Liver (tissue), 9 donors: ENCODE results near the gene CDC42. TPM values are rescaled to one million over a fixed set of nuclear protein-coding genes. Genes with fewer than 3 reads are reported as not detected.

Source experiments
- DNase-seq: peaks from one replicate; pipeline ENCODE4 v3.0.0-alpha.2; 2017; ENCODE audit warnings: low spot score
- H3K27ac ChIP-seq, 2 donors: one replicate each; pipeline ENCODE4 v1.7.0; 2013; ENCODE audit warnings: inconsistent platforms in 2 of 2, low read length in 2 of 2, control low read depth in 1 of 2, low read depth in 1 of 2, mild to moderate bottlenecking in 1 of 2
- H3K27me3 ChIP-seq, 4 donors: one replicate each; pipeline versions ENCODE4 v1.6.1 to v1.7.0; 2013; ENCODE audit warnings: low read length in 3 of 4, inconsistent platforms in 1 of 4, mild to moderate bottlenecking in 1 of 4, moderate library complexity in 1 of 4; ENCODE audit not compliant: control insufficient read depth in 4 of 4, insufficient read depth in 4 of 4
- H3K36me3 ChIP-seq, 4 donors: one replicate each; pipeline versions ENCODE4 v1.6.1 to v1.7.0; 2013; ENCODE audit warnings: low read length in 3 of 4, mild to moderate bottlenecking in 3 of 4, low read depth in 1 of 4, moderate library complexity in 1 of 4; ENCODE audit not compliant: control insufficient read depth in 4 of 4, insufficient read depth in 3 of 4
- H3K4me1 ChIP-seq, 4 donors: one replicate each; pipeline versions ENCODE4 v1.6.1 to v1.7.0; 2013; ENCODE audit warnings: low read length in 3 of 4, mild to moderate bottlenecking in 3 of 4, moderate library complexity in 1 of 4; ENCODE audit not compliant: control insufficient read depth in 4 of 4, insufficient read depth in 4 of 4
- H3K4me3 ChIP-seq, 3 donors: one replicate each; pipeline versions ENCODE4 v1.6.1 to v1.7.0; 2013; ENCODE audit warnings: low read length in 3 of 3, control low read depth in 1 of 3, low read depth in 1 of 3, mild to moderate bottlenecking in 1 of 3
- H3K9ac ChIP-seq, 2 donors: one replicate each; pipeline ENCODE4 v1.7.0; 2013; ENCODE audit warnings: low read length in 2 of 2, mild to moderate bottlenecking in 2 of 2, moderate library complexity in 2 of 2, control low read depth in 1 of 2, low read depth in 1 of 2
- H3K9me3 ChIP-seq, 4 donors: one replicate each; pipeline versions ENCODE4 v1.6.1 to v1.7.0; 2013; ENCODE audit warnings: low read length in 3 of 4; ENCODE audit not compliant: control insufficient read depth in 4 of 4
- ATF3 ChIP-seq: IDR thresholded peaks from 2 replicates; pipeline ENCODE4 v1.6.1; 2016; ENCODE audit warnings: antibody characterized with exemption
- CTCF ChIP-seq: fragments of 150-350 bp; IDR thresholded peaks from 2 replicates; pipeline ENCODE4 v1.5.1; 2017; ENCODE audit warnings: improper control_type of control experiment, low read depth, low read length; ENCODE audit not compliant: missing input control
- EGR1 ChIP-seq, 2 donors: IDR thresholded peaks; 2 replicates each; pipeline ENCODE4 v1.6.1; 2016 to 2018; ENCODE audit warnings: antibody characterized with exemption in 2 of 2, low read depth in 2 of 2
- FOXA1 ChIP-seq: IDR thresholded peaks from 2 replicates; pipeline ENCODE4 v1.6.1; 2016; ENCODE audit warnings: antibody characterized with exemption
- FOXA2 ChIP-seq: IDR thresholded peaks from 2 replicates; pipeline ENCODE4 v1.6.1; 2016; ENCODE audit warnings: antibody characterized with exemption
- GABPA ChIP-seq, 2 donors: IDR thresholded peaks in 1 of 2; conservative IDR thresholded peaks in 1 of 2; 2 replicates each; pipeline ENCODE4 v1.6.1; 2016; ENCODE audit warnings: antibody characterized with exemption in 2 of 2, mild to moderate bottlenecking in 1 of 2, moderate library complexity in 1 of 2
- HNF4A ChIP-seq, 2 donors: conservative IDR thresholded peaks; 2 replicates each; pipeline ENCODE4 v1.6.1; 2016; ENCODE audit warnings: antibody characterized with exemption in 2 of 2, mild to moderate bottlenecking in 2 of 2
- HNF4G ChIP-seq: IDR thresholded peaks from 2 replicates; pipeline ENCODE4 v1.6.1; 2016; ENCODE audit warnings: antibody characterized with exemption
- JUND ChIP-seq, 2 donors: IDR thresholded peaks; 2 replicates each; pipeline ENCODE4 v1.6.1; 2016; ENCODE audit warnings: antibody characterized with exemption in 2 of 2
- MAX ChIP-seq: IDR thresholded peaks from 2 replicates; pipeline ENCODE4 v1.6.1; 2016; ENCODE audit warnings: antibody characterized with exemption
- NR2F2 ChIP-seq: IDR thresholded peaks from 2 replicates; pipeline ENCODE4 v1.6.1; 2016; ENCODE audit warnings: antibody characterized with exemption
- RAD21 ChIP-seq, 2 donors: IDR thresholded peaks; 2 replicates each; pipeline ENCODE4 v1.6.1; 2016; ENCODE audit warnings: antibody characterized with exemption in 2 of 2, mild to moderate bottlenecking in 2 of 2
- RXRA ChIP-seq, 2 donors: IDR thresholded peaks; 2 replicates each; pipeline ENCODE4 v1.6.1; 2017 to 2018; ENCODE audit warnings: antibody characterized with exemption in 2 of 2, mild to moderate bottlenecking in 1 of 2
- SP1 ChIP-seq: IDR thresholded peaks from 2 replicates; pipeline ENCODE4 v1.6.1; 2018; ENCODE audit warnings: antibody characterized with exemption, mild to moderate bottlenecking
- TAF1 ChIP-seq: conservative IDR thresholded peaks from 2 replicates; pipeline ENCODE4 v1.6.1; 2016; ENCODE audit warnings: antibody characterized with exemption, mild to moderate bottlenecking
- YY1 ChIP-seq: IDR thresholded peaks from 2 replicates; pipeline ENCODE4 v1.6.1; 2016; ENCODE audit warnings: antibody characterized with exemption, mild to moderate bottlenecking
- ZBTB33 ChIP-seq: IDR thresholded peaks from 2 replicates; pipeline ENCODE4 v1.6.1; 2016; ENCODE audit warnings: antibody characterized with exemption
- WGBS: extraction: QIAGEN DNeasy Blood & Tissue Kit; methylation state at CpG from one replicate; pipeline ENCODE4 v1.1.7; 2013; 5-methylcytosine and 5-hydroxymethylcytosine counted together
- polyA plus RNA-seq, 2 donors: library from polyadenylated mRNA; stranded (reverse) in 1 of 2; unstranded in 1 of 2; fragments of 200-250 nt in 1 of 2; fragments of >200 nt in 1 of 2; fragmentation: Nextera tagmentation in 1 of 2; extraction: Ambion mirVana in 1 of 2; gene quantifications; one replicate each; pipeline versions ENCODE4 v1.2.1 to v1.2.3, GENCODE V29; 2013 to 2015
- total RNA-seq, 2 donors: library from RNA; depleted of rRNA; stranded (reverse); fragments of >200 nt; gene quantifications; one replicate each; pipeline ENCODE4 v1.2.3, GENCODE V29; 2014
- donor health status: healthy.
- donor health status: healthy.
- donor health status: healthy.
- donor health status: healthy.
- donor health status: healthy.

The CDC42 gene
- total and polyA plus RNA-seq, 4 donors: 40.3 to 140 (median 69.0) TPM

- DNase-seq: no peak
- Histone ChIP-seq H3K4me1 (peaks cover 1 to 6% (median 3%) of the 10 kb centered on the region in 4 donors), H3K9ac (no peak overlapping the region), H3K27me3 (peaks cover 0 to 9% (median 3%) of the 10 kb centered on the region in 4 donors), H3K9me3 (no peaks in the 10 kb centered on the region), H3K27ac (no peak overlapping the region), H3K36me3 (no peaks in the 10 kb centered on the region), H3K4me3 (no peak overlapping the region)
- 64% methylated on average over 16 of the region's 16 CpGs for WGBS
- TF ChIP-seq RXRA (IDR thresholded peaks at IDR 0.05) (no peak), NR2F2 (peak; percentile 51)
Observed at GRCh38 chr1:22137004-22137720, 84.7 kb downstream of the CDC42 start.

GRCh38 chr1:22139066-22139594 is 86.6 kb downstream of the CDC42 start:
- WGBS: 82% methylated on average over 15 of the region's 15 CpGs
- TF ChIP-seq TAF1: no peak
- TF ChIP-seq FOXA1: no peak
- TF ChIP-seq CTCF: no peak
- TF ChIP-seq ZBTB33: no peak
- no peak overlapping the region for H3K4me3 ChIP-seq
- DNase-seq: no peak
- no peak overlapping the region for H3K9ac ChIP-seq
- peaks cover 2 to 14% (median 8%) of the 10 kb centered on the region in 4 donors for H3K4me1 ChIP-seq
- H3K9me3 ChIP-seq: no peaks in the 10 kb centered on the region
- no peaks in the 10 kb centered on the region for H3K36me3 ChIP-seq
- H3K27me3 ChIP-seq: peaks cover 0 to 9% (median 4%) of the 10 kb centered on the region in 4 donors
- no peak overlapping the region for H3K27ac ChIP-seq

GRCh38 chr1:22139817-22140216 is 87.3 kb downstream of the CDC42 start:
- H3K27me3 ChIP-seq: peaks cover 0 to 9% (median 5%) of the 10 kb centered on the region in 4 donors
- TF ChIP-seq RAD21 (IDR thresholded peaks at IDR 0.05) (no peak), JUND (IDR thresholded peaks at IDR 0.05) (no peak), HNF4G (no peak), MAX (no peak), HNF4A (conservative IDR thresholded peaks at IDR 0.05) (no peak), ATF3 (no peak), SP1 (no peak), ZBTB33 (no peak), YY1 (no peak), EGR1 (IDR thresholded peaks at IDR 0.05; ENCODE audit: low read depth in 2 of 2) (no peak), FOXA1 (no peak), GABPA (IDR thresholded peaks at IDR 0.05 in 1 of 2, conservative IDR thresholded peaks at IDR 0.05 in 1 of 2) (no peak), CTCF (no peak), TAF1 (no peak), FOXA2 (no peak), NR2F2 (no peak)

More at GRCh38 chr1:22139817-22140216, 87.3 kb downstream of the CDC42 start:
- H3K36me3 ChIP-seq: no peaks in the 10 kb centered on the region
- no peak for DNase-seq
- H3K4me1 ChIP-seq: peaks cover 2 to 14% (median 8%) of the 10 kb centered on the region in 4 donors
- no peak overlapping the region for H3K4me3 ChIP-seq
- WGBS: 87% methylated on average over 12 of the region's 12 CpGs
- no peak overlapping the region for H3K27ac ChIP-seq
- no peaks in the 10 kb centered on the region for H3K9me3 ChIP-seq
- H3K9ac ChIP-seq: no peak overlapping the region
